Measurements from ENCODE around the gene DYSF. TPM values are rescaled to one million over a fixed set of nuclear protein-coding genes. Genes with fewer than 3 reads are reported as not detected.

DYSF gene
- total RNA-seq, 1 experiment from 2014 or later = 0.24 TPM

GRCh38 chr2:71587509-71588073 lies 134.2 kb downstream of the DYSF start:
- Histone ChIP-seq H3K9me3 (ENCODE audit: low read depth, low read length, poor library complexity, severe bottlenecking) (no peaks in the 10 kb centered on the region), H3K36me3 (ENCODE audit: insufficient read depth, low read length, poor library complexity, severe bottlenecking) (no peaks in the 10 kb centered on the region), H3K27me3 (replicated peaks; ENCODE audit: insufficient read depth, low read depth, low read length, poor library complexity) (no peaks in the 10 kb centered on the region), H3K27ac (ENCODE audit: low read depth, low read length, poor library complexity, severe bottlenecking) (no peak overlapping the region), H3K4me3 (ENCODE audit: low read depth, low read length, poor library complexity, severe bottlenecking) (no peak overlapping the region), H3K4me1 (ENCODE audit: insufficient read depth, low read length, poor library complexity, severe bottlenecking) (no peaks in the 10 kb centered on the region)
- ChIA-PET POLR2A (ENCODE audit: low non-redundant PET) (no interaction called here), CTCF (no interaction called here)
- no TSS peak for BruUV-seq (replicated peaks)
- intact Hi-C loops (cut with micrococcal nuclease; ENCODE audit: unreplicated experiment) = no loop called here
- TF ChIP-seq EZH2 (IDR thresholded peaks at IDR 0.05; ENCODE audit: borderline replicate concordance, low read depth, low read length, poor library complexity, severe bottlenecking) (no peak), CTCF (conservative IDR thresholded peaks at IDR 0.05; ENCODE audit: low read depth, low read length) (no peak)
- DNase-seq (ENCODE audit: low spot score) = no peak

GRCh38 chr2:71588497-71589170 lies 135.3 kb downstream of the DYSF start:
- Histone ChIP-seq H3K4me1 (ENCODE audit: insufficient read depth, low read length, poor library complexity, severe bottlenecking) (no peaks in the 10 kb centered on the region), H3K27ac (ENCODE audit: low read depth, low read length, poor library complexity, severe bottlenecking) (no peak overlapping the region), H3K9me3 (ENCODE audit: low read depth, low read length, poor library complexity, severe bottlenecking) (no peaks in the 10 kb centered on the region), H3K4me3 (ENCODE audit: low read depth, low read length, poor library complexity, severe bottlenecking) (no peak overlapping the region), H3K27me3 (replicated peaks; ENCODE audit: insufficient read depth, low read depth, low read length, poor library complexity) (no peaks in the 10 kb centered on the region), H3K36me3 (ENCODE audit: insufficient read depth, low read length, poor library complexity, severe bottlenecking) (no peaks in the 10 kb centered on the region)
- no peak for DNase-seq (ENCODE audit: low spot score)
- no TSS peak for BruUV-seq (replicated peaks)
- POLR2A ChIA-PET (ENCODE audit: low non-redundant PET) = no interaction called here
- intact Hi-C loops (cut with micrococcal nuclease; ENCODE audit: unreplicated experiment) = no loop called here
- TF ChIP-seq EZH2 (IDR thresholded peaks at IDR 0.05; ENCODE audit: borderline replicate concordance, low read depth, low read length, poor library complexity, severe bottlenecking) (no peak), CTCF (conservative IDR thresholded peaks at IDR 0.05; ENCODE audit: low read depth, low read length) (no peak)
- CTCF ChIA-PET = no interaction called here

GRCh38 chr2:71589763-71590162 lies 136.4 kb downstream of the DYSF start:
- BruUV-seq (replicated peaks) = no TSS peak
- Histone ChIP-seq H3K36me3 (ENCODE audit: insufficient read depth, low read length, poor library complexity, severe bottlenecking) (no peaks in the 10 kb centered on the region), H3K4me1 (ENCODE audit: insufficient read depth, low read length, poor library complexity, severe bottlenecking) (no peaks in the 10 kb centered on the region), H3K27ac (ENCODE audit: low read depth, low read length, poor library complexity, severe bottlenecking) (no peak overlapping the region), H3K9me3 (ENCODE audit: low read depth, low read length, poor library complexity, severe bottlenecking) (no peaks in the 10 kb centered on the region), H3K27me3 (replicated peaks; ENCODE audit: insufficient read depth, low read depth, low read length, poor library complexity) (no peaks in the 10 kb centered on the region), H3K4me3 (ENCODE audit: low read depth, low read length, poor library complexity, severe bottlenecking) (no peak overlapping the region)
- no peak for TF ChIP-seq CTCF (conservative IDR thresholded peaks at IDR 0.05; ENCODE audit: low read depth, low read length)
- no peak for TF ChIP-seq EZH2 (IDR thresholded peaks at IDR 0.05; ENCODE audit: borderline replicate concordance, low read depth, low read length, poor library complexity, severe bottlenecking)
- ChIA-PET POLR2A (ENCODE audit: low non-redundant PET) (no interaction called here), CTCF (no interaction called here)
- intact Hi-C loops (cut with micrococcal nuclease; ENCODE audit: unreplicated experiment) = no loop called here
- DNase-seq (ENCODE audit: low spot score) = no peak
